CD4-positive, alpha-beta memory T cell (primary cell): ENCODE results near the gene SLX9. TPM values are rescaled to one million over a fixed set of nuclear protein-coding genes. Genes with fewer than 3 reads are reported as not detected.
A peak's percentile ranks its signal among the peaks of the same experiment; 100 is the strongest.

Source experiments
- CTCF ChIA-PET: fragments of 350-600 bp; sonication (Branson Sonifier 250); formaldehyde crosslinking; loops from one replicate; lab custom pipeline; 2021; ENCODE audit warnings: inconsistent platforms; ENCODE audit not compliant: partially characterized antibody; lab: Charles Lee
- POLR2A ChIA-PET: fragments of 350-600 bp; sonication (Branson Sonifier 250); formaldehyde crosslinking; loops from one replicate; lab custom pipeline; 2021; ENCODE audit not compliant: partially characterized antibody; lab: Charles Lee
- DNase-seq, 5 donors: peaks; one replicate each; pipeline versions ENCODE4 v3.0.0 to v3.0.0-alpha.2; 2020 to 2022; ENCODE audit warnings: mixed read lengths in 1 of 5
- H3K27ac ChIP-seq: one replicate; pipeline ENCODE4 v1.7.0; 2013; ENCODE audit warnings: low read depth, low read length
- H3K27me3 ChIP-seq: 2 replicates; pipeline ENCODE4 v1.7.0; 2013; ENCODE audit warnings: mild to moderate bottlenecking, low read length, moderate library complexity; ENCODE audit not compliant: insufficient read depth
- H3K36me3 ChIP-seq: 2 replicates; pipeline ENCODE4 v1.7.0; 2013; ENCODE audit warnings: mild to moderate bottlenecking, low read length, moderate library complexity; ENCODE audit not compliant: insufficient read depth
- H3K4me1 ChIP-seq: 2 replicates; pipeline ENCODE4 v1.7.0; 2013; ENCODE audit warnings: mild to moderate bottlenecking, low read length, moderate library complexity; ENCODE audit not compliant: insufficient read depth
- H3K4me3 ChIP-seq, 2 donors: one replicate each; pipeline ENCODE4 v1.7.0; 2013; ENCODE audit warnings: low read length in 2 of 2, mild to moderate bottlenecking in 1 of 2
- H3K9me3 ChIP-seq, 2 donors: one replicate each; pipeline ENCODE4 v1.7.0; 2013; ENCODE audit warnings: low read length in 2 of 2, control low read depth in 1 of 2; ENCODE audit not compliant: control insufficient read depth in 1 of 2
- H3K27ac Mint-ChIP-seq, 7 donors: one replicate each; pipeline ENCODE4 v1.8.0; 2020 to 2021; ENCODE audit warnings: mixed read lengths in 7 of 7, mild to moderate bottlenecking in 6 of 7, inconsistent platforms in 3 of 7, moderate library complexity in 3 of 7
- H3K27me3 Mint-ChIP-seq, 2 donors: one replicate each; pipeline ENCODE4 v1.8.0; 2020 to 2021; ENCODE audit warnings: mixed read lengths in 2 of 2
- H3K36me3 Mint-ChIP-seq, 2 donors: one replicate each; pipeline ENCODE4 v1.8.0; 2020 to 2021; ENCODE audit warnings: mixed read lengths in 2 of 2, inconsistent platforms in 1 of 2, mild to moderate bottlenecking in 1 of 2
- H3K4me1 Mint-ChIP-seq, 4 donors: one replicate each; pipeline ENCODE4 v1.8.0; 2020 to 2021; ENCODE audit warnings: mixed read lengths in 4 of 4, mild to moderate bottlenecking in 1 of 4
- H3K4me3 Mint-ChIP-seq, 8 donors: one replicate each; pipeline ENCODE4 v1.8.0; 2020 to 2021; ENCODE audit warnings: mixed read lengths in 8 of 8, mild to moderate bottlenecking in 7 of 8, moderate library complexity in 6 of 8, inconsistent platforms in 3 of 8
- H3K9me3 Mint-ChIP-seq, 8 donors: one replicate each; pipeline ENCODE4 v1.8.0; 2020 to 2021; ENCODE audit warnings: mixed read lengths in 8 of 8, mild to moderate bottlenecking in 5 of 8, inconsistent platforms in 3 of 8, moderate library complexity in 1 of 8
- intact Hi-C: fragments of 100-400 bp; cut with micrococcal nuclease; formaldehyde crosslinking; loops from one replicate; pipeline ENCODE4 v1.15.1; 2023
- polyA plus RNA-seq, 2 donors: library from polyadenylated mRNA; unstranded; fragments of 300-500 nt; fragmentation: Illumina TruSeq; gene quantifications; one replicate each; pipeline ENCODE4 v1.2.3, GENCODE V29; 2021
- total RNA-seq, 2 experiments: library from RNA; stranded (reverse); gene quantifications; one replicate each; pipeline ENCODE4 v1.2.3, GENCODE V29; 2021

Gene SLX9
- total and polyA plus RNA-seq, 4 experiments from 2014 or later, result 9.4 to 21.6 (median 15.4) TPM

- Mint-ChIP-seq H3K27me3 (no peaks in the 10 kb centered on the region), H3K4me3 (peak overlapping the region in 6 of 8 donors; percentile 30 to 91 (median 80)), H3K9me3 (peaks cover 0 to 3% (median 0%) of the 10 kb centered on the region in 8 donors), H3K36me3 (peaks cover 0 to 12% of the 10 kb centered on the region in 2 donors), H3K27ac (peak overlapping the region in 1 of 7 donors; percentile 95), H3K4me1 (peaks cover 20 to 42% (median 33%) of the 10 kb centered on the region in 4 donors)
- Histone ChIP-seq H3K36me3 (no peaks in the 10 kb centered on the region), H3K9me3 (no peaks in the 10 kb centered on the region), H3K4me1 (peaks cover 46% of the 10 kb centered on the region), H3K27ac (peak overlapping the region; percentile 84), H3K27me3 (no peaks in the 10 kb centered on the region), H3K4me3 (peak overlapping the region; percentile 23 to 57)
- ChIA-PET CTCF (interaction anchor here (0.7 to 12.7 kb wide), 16 partner anchors 11 to 205 kb away, joined by 3 to 253 read pairs (median 6); partner anchors contain the start of genes ITGB2, PTTG1IP and UBE2G2), POLR2A (interaction anchor here (0.7 to 13.0 kb wide), 12 partner anchors 9 to 131 kb away, joined by 4 to 756 read pairs (median 7); partner anchors contain the start of genes ITGB2, PTTG1IP and UBE2G2)
- peak; percentile 61 to 80 (median 68) for DNase-seq
- intact Hi-C loops, result loop anchor here (1.0 to 2.0 kb wide), 3 partner anchors 40 to 422 kb away; partner anchors contain the start of gene UBE2G2
Observed at GRCh38 chr21:44932408-44933181, 7.2 kb upstream of the SLX9 start.

GRCh38 chr21:44933199-44933917 is 6.5 kb upstream of the SLX9 start:
- no peaks in the 10 kb centered on the region for H3K36me3 ChIP-seq
- ChIA-PET POLR2A (interaction anchor here (1.2 to 13.0 kb wide), 5 partner anchors 20 to 132 kb away, joined by 4 to 756 read pairs (median 173); partner anchors contain the start of genes ITGB2, PTTG1IP and UBE2G2), CTCF (interaction anchor here (1.0 to 12.7 kb wide), 10 partner anchors 17 to 205 kb away, joined by 3 to 253 read pairs (median 10); partner anchors contain the start of gene UBE2G2)
- peaks cover 0 to 3% (median 0%) of the 10 kb centered on the region in 8 donors for H3K9me3 Mint-ChIP-seq
- H3K4me3 Mint-ChIP-seq, result peak overlapping the region in 5 of 8 donors; percentile 17 to 67 (median 30)
- H3K4me1 Mint-ChIP-seq, result peaks cover 19 to 36% (median 27%) of the 10 kb centered on the region in 4 donors
- H3K27me3 Mint-ChIP-seq, result no peaks in the 10 kb centered on the region
- H3K27me3 ChIP-seq, result no peaks in the 10 kb centered on the region
- no peak for DNase-seq
- H3K4me1 ChIP-seq, result peaks cover 39% of the 10 kb centered on the region
- H3K36me3 Mint-ChIP-seq, result peaks cover 0 to 9% of the 10 kb centered on the region in 2 donors
- intact Hi-C loops, result loop anchor here (2.0 kb wide), 1 partner anchor 423 kb away; no protein-coding TSS in a partner anchor
- no peak overlapping the region for H3K27ac ChIP-seq
- H3K9me3 ChIP-seq, result no peaks in the 10 kb centered on the region
- H3K4me3 ChIP-seq, result peak overlapping the region in 1 of 2 donors; percentile 57
- peak overlapping the region in 1 of 7 donors; percentile 68 for H3K27ac Mint-ChIP-seq

- Mint-ChIP-seq H3K4me3 (peak overlapping the region in 3 of 8 donors; percentile 6 to 26 (median 10)), H3K4me1 (peaks cover 19 to 36% (median 24%) of the 10 kb centered on the region in 4 donors), H3K36me3 (peaks cover 0 to 9% of the 10 kb centered on the region in 2 donors), H3K9me3 (peaks cover 0 to 3% (median 0%) of the 10 kb centered on the region in 8 donors), H3K27me3 (no peaks in the 10 kb centered on the region), H3K27ac (peak overlapping the region in 1 of 7 donors; percentile 35)
- Histone ChIP-seq H3K36me3 (no peaks in the 10 kb centered on the region), H3K9me3 (no peaks in the 10 kb centered on the region), H3K27ac (no peak overlapping the region), H3K4me3 (no peak overlapping the region), H3K27me3 (no peaks in the 10 kb centered on the region), H3K4me1 (peaks cover 34% of the 10 kb centered on the region)
- DNase-seq, result no peak
- ChIA-PET POLR2A (interaction anchor here (1.2 to 13.0 kb wide), 6 partner anchors 21 to 132 kb away, joined by 3 to 756 read pairs (median 113); partner anchors contain the start of genes ITGB2, PTTG1IP and UBE2G2), CTCF (interaction anchor here (0.8 to 12.7 kb wide), 9 partner anchors 14 to 204 kb away, joined by 3 to 253 read pairs (median 6); partner anchors contain the start of gene UBE2G2)
- intact Hi-C loops, result loop anchor here (2.0 kb wide), 1 partner anchor 423 kb away; no protein-coding TSS in a partner anchor
Observed at GRCh38 chr21:44933918-44934260, 5.9 kb upstream of the SLX9 start.

GRCh38 chr21:44934276-44934675 is 5.6 kb upstream of the SLX9 start:
- intact Hi-C loops, result no loop called here
- Mint-ChIP-seq H3K4me1 (peaks cover 19 to 36% (median 24%) of the 10 kb centered on the region in 4 donors), H3K4me3 (peak overlapping the region in 1 of 8 donors; percentile 10), H3K27me3 (no peaks in the 10 kb centered on the region), H3K9me3 (peaks cover 0 to 3% (median 0%) of the 10 kb centered on the region in 8 donors), H3K27ac (peak overlapping the region in 1 of 7 donors; percentile 35), H3K36me3 (peaks cover 0 to 10% of the 10 kb centered on the region in 2 donors)
- DNase-seq, result no peak
- Histone ChIP-seq H3K27me3 (no peaks in the 10 kb centered on the region), H3K36me3 (no peaks in the 10 kb centered on the region), H3K4me1 (peaks cover 34% of the 10 kb centered on the region), H3K27ac (no peak overlapping the region), H3K4me3 (no peak overlapping the region), H3K9me3 (no peaks in the 10 kb centered on the region)
- CTCF ChIA-PET, result interaction anchor here (0.8 to 12.7 kb wide), 9 partner anchors 15 to 204 kb away, joined by 3 to 253 read pairs (median 6); partner anchors contain the start of genes PTTG1IP and UBE2G2
- POLR2A ChIA-PET, result interaction anchor here (1.2 to 13.0 kb wide), 4 partner anchors 21 to 133 kb away, joined by 3 to 756 read pairs (median 220); partner anchors contain the start of genes ITGB2, PTTG1IP and UBE2G2

GRCh38 chr21:44934797-44935532 is 4.9 kb upstream of the SLX9 start:
- H3K4me3 Mint-ChIP-seq, result peak overlapping the region in 1 of 8 donors; percentile 4
- H3K27me3 Mint-ChIP-seq, result no peaks in the 10 kb centered on the region
- H3K4me1 Mint-ChIP-seq, result peaks cover 13 to 31% (median 20%) of the 10 kb centered on the region in 4 donors
- ChIA-PET POLR2A (interaction anchor here (1.2 to 13.0 kb wide), 4 partner anchors 22 to 133 kb away, joined by 3 to 756 read pairs (median 220); partner anchors contain the start of genes ITGB2, PTTG1IP and UBE2G2), CTCF (interaction anchor here (0.8 to 12.7 kb wide), 9 partner anchors 15 to 203 kb away, joined by 3 to 253 read pairs (median 6); partner anchors contain the start of genes PTTG1IP and UBE2G2)
- no peak for DNase-seq
- H3K9me3 ChIP-seq, result no peaks in the 10 kb centered on the region
- H3K27ac Mint-ChIP-seq, result no peak overlapping the region
- no peak overlapping the region for H3K4me3 ChIP-seq
- intact Hi-C loops, result no loop called here
- no peaks in the 10 kb centered on the region for H3K27me3 ChIP-seq
- H3K36me3 Mint-ChIP-seq, result peaks cover 0 to 6% of the 10 kb centered on the region in 2 donors
- peaks cover 30% of the 10 kb centered on the region for H3K4me1 ChIP-seq
- no peaks in the 10 kb centered on the region for H3K36me3 ChIP-seq
- no peak overlapping the region for H3K27ac ChIP-seq
- H3K9me3 Mint-ChIP-seq, result no peaks in the 10 kb centered on the region

GRCh38 chr21:44935533-44935927 is 4.3 kb upstream of the SLX9 start:
- H3K27ac Mint-ChIP-seq, result no peak overlapping the region
- Histone ChIP-seq H3K4me3 (no peak overlapping the region), H3K27me3 (no peaks in the 10 kb centered on the region), H3K27ac (no peak overlapping the region), H3K4me1 (peaks cover 26% of the 10 kb centered on the region), H3K36me3 (no peaks in the 10 kb centered on the region), H3K9me3 (no peaks in the 10 kb centered on the region)
- H3K27me3 Mint-ChIP-seq, result no peaks in the 10 kb centered on the region
- H3K9me3 Mint-ChIP-seq, result no peaks in the 10 kb centered on the region
- intact Hi-C loops, result no loop called here
- ChIA-PET CTCF (interaction anchor here (0.8 to 12.7 kb wide), 4 partner anchors 22 to 135 kb away, joined by 4 to 253 read pairs (median 53); no protein-coding TSS in a partner anchor), POLR2A (interaction anchor here (10.4 to 13.0 kb wide), 3 partner anchors 22 to 62 kb away, joined by 173 to 756 read pairs (median 267); partner anchors contain the start of genes ITGB2 and PTTG1IP)
- no peak for DNase-seq
- H3K36me3 Mint-ChIP-seq, result peaks cover 0 to 9% of the 10 kb centered on the region in 2 donors
- no peak overlapping the region for H3K4me3 Mint-ChIP-seq
- peaks cover 10 to 30% (median 18%) of the 10 kb centered on the region in 4 donors for H3K4me1 Mint-ChIP-seq
